GM12865 (cell line): ENCODE measurements around the gene CCDC188.

Experiments used
- DNase-seq: peaks from one replicate; pipeline ENCODE4 v3.0.0; 2010; ENCODE audit warnings: low read depth
- H3K4me3 ChIP-seq: 2 replicates; pipeline ENCODE4 v1.5.1; 2011; ENCODE audit warnings: mild to moderate bottlenecking, low read depth, low read length, control low read depth
- TF ChIP-seq, protein P1 (sequence below): IDR thresholded peaks from 2 replicates; pipeline ENCODE4 v1.5.1; 2011; ENCODE audit warnings: low read length, control low read depth, low read depth, inconsistent platforms; ENCODE audit not compliant: insufficient read depth; ENCODE audit errors: missing control alignments

CCDC188 gene

GRCh38 chr22:20194681-20195593, 44.1 kb upstream of the CCDC188 start:
- no peak overlapping the region for H3K4me3 ChIP-seq
- no peak for DNase-seq
- TF ChIP-seq, protein P1, sequence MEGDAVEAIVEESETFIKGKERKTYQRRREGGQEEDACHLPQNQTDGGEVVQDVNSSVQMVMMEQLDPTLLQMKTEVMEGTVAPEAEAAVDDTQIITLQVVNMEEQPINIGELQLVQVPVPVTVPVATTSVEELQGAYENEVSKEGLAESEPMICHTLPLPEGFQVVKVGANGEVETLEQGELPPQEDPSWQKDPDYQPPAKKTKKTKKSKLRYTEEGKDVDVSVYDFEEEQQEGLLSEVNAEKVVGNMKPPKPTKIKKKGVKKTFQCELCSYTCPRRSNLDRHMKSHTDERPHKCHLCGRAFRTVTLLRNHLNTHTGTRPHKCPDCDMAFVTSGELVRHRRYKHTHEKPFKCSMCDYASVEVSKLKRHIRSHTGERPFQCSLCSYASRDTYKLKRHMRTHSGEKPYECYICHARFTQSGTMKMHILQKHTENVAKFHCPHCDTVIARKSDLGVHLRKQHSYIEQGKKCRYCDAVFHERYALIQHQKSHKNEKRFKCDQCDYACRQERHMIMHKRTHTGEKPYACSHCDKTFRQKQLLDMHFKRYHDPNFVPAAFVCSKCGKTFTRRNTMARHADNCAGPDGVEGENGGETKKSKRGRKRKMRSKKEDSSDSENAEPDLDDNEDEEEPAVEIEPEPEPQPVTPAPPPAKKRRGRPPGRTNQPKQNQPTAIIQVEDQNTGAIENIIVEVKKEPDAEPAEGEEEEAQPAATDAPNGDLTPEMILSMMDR, result no peak

DNA sequence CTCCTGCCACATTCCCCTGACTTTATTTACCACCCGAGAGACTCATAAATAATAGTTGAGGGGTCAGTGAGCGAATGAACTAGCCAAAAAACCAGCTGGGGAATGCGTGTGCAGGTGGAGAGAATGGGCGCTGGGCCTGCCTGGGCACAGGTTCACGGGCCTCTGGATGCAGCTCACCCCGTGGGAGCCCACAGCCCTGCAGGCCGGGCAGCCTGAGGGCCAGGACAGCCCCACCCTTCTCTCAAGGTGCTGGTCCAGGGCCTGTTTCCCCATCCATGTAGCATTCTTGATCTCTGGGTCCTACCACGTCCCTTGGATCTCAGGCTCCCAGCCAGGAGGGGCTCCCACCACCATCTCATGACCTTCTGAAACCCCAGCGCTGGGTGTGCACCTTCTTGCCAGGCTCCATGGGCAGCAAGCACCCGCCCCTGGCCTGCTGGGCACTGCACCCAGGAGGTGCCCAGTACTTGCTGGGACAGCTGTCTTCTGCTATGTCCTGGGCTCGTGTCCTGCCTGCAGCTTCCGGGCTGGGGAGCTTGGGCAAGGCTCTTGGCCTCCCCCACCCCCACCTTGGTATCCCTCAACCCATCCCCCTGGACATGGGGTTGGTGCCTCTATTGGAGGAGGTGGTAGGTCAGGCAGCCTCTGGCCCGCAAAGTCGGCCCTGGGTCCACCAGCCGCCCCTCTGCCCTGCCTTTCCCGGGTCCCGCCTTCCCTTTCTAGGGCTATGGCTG, 43.1 kb upstream of the CCDC188 start:
- no peak for DNase-seq
- TF ChIP-seq, protein P1, result no peak
- no peak overlapping the region for H3K4me3 ChIP-seq

DNA sequence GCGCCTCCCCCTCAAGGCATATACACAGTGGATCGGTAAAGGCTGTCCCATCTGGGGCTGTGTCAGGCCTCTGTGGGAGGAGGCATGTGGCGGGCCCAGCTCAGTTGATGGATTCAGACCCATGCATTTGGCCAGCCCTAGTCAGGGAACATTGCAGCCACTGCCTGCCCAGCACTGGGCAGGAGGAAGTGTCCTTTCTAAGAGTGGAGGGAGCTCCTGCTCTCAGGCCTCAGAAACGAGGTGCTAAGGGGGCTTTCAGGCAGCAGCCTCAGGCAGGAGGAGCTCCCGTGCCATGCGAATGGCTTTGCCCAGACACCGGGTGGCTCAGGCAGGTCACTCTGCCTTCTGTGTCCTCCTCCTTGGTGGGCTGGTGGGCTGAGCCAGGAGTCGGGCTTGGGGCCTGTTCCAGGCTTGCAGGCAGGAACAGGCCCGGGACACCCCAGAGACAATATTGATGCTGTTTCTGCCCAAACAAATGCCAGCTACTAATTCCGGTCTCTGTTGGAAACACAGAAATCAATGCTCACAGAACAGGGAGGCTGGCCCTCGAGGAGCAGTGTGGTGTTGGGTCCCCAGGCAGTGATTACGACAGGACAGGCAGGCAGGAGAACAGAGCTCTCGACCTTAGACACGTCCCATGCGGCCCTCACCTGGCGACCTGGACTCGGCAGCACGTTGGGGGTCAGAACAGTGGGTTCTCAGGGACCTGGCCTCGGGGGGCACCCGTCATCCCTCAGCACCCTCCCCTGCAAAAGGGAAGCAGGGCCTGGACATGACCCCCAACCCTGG, 42.3 kb upstream of the CCDC188 start:
- H3K4me3 ChIP-seq, result no peak overlapping the region
- TF ChIP-seq, protein P1, result no peak
- no peak for DNase-seq

DNA sequence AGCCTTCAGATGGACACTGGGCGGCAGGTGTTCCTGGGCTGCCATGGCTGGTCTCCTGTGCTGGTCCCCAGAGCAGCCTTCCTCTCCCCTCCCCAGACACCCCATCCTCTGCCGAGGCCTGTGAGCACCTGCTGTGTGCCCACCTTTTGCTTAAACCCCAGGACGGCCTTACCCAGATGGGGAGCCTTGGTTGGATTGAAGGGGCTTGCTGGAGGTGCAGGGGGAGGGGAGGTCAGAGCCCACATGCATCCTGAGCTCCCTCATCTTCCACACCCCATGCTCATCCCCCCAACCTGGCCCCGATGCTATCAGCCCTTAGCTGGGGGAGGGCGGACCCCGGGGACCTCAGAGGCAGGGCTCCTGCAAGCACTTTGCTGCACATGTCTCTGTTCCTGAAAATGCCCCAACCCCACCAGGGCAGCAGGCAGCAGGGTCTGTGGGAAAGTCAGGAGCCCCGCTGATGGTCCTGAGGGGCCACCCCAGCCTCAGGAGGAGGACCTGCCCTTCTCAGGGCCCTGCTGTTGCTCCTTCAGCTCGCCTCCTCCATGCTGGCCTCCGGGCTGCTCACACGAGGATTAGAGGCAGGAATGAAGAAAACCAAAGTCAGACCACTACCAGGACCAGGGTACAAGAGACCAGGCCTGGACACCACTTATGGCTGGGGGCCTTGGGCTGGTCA, 41.6 kb upstream of the CCDC188 start:
- TF ChIP-seq, protein P1, result no peak
- H3K4me3 ChIP-seq, result no peak overlapping the region
- DNase-seq, result no peak

DNA sequence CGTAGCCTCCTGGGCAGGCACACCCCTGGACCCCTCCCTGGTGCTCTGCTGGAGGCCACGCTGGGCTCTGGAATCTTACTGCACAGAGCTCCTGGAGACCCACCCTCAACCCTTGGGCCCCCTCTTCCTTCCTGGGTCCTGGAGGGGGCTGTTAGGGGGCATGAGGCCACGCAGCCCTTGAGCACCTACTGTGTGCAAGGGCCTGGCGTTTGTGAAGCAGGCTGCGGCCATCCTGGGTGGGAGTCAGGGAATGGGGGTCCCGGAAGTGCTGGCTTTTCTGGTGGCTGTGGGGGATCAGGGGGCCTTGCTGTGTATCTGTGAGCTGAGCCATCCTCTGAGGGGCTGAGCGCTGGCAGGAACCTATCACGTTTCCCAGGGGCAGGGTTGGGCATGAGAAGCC, 40.9 kb upstream of the CCDC188 start:
- DNase-seq, result no peak
- TF ChIP-seq, protein P1, result no peak
- no peak overlapping the region for H3K4me3 ChIP-seq

GRCh38 chr22:20191000-20191515, 40.2 kb upstream of the CCDC188 start:
- TF ChIP-seq, protein P1, result no peak
- H3K4me3 ChIP-seq, result no peak overlapping the region
- DNase-seq, result no peak
